GM13976 (cell line): ENCODE measurements around the gene FGF14.
A peak's percentile ranks its signal among the peaks of the same experiment; 100 is the strongest.

ENCODE experiments used
- DNase-seq: peaks from one replicate; pipeline ENCODE4 v3.0.0; 2012; ENCODE audit warnings: low spot score
- in situ Hi-C: fragments of 300-500 bp; cut with MboI; formaldehyde crosslinking; loops from one replicate; pipeline ENCODE4 v1.12.0; 2022; ENCODE audit warnings: low sequenced_read_pairs, mixed read lengths, inconsistent platforms; ENCODE audit not compliant: unreplicated experiment
- TF ChIP-seq, protein P1 (sequence below): IDR thresholded peaks from 2 replicates; pipeline ENCODE4 v1.5.1; 2012; ENCODE audit warnings: borderline replicate concordance, mild to moderate bottlenecking; ENCODE audit not compliant: insufficient read depth; ENCODE audit errors: extremely low read depth, missing control alignments, control extremely low read depth

The FGF14 gene

GRCh38 chr13:101959016-101959415 is 442.8 kb downstream of the FGF14 start:
- in situ Hi-C loops: no loop called here
- no peak for DNase-seq
- TF ChIP-seq, protein P1, sequence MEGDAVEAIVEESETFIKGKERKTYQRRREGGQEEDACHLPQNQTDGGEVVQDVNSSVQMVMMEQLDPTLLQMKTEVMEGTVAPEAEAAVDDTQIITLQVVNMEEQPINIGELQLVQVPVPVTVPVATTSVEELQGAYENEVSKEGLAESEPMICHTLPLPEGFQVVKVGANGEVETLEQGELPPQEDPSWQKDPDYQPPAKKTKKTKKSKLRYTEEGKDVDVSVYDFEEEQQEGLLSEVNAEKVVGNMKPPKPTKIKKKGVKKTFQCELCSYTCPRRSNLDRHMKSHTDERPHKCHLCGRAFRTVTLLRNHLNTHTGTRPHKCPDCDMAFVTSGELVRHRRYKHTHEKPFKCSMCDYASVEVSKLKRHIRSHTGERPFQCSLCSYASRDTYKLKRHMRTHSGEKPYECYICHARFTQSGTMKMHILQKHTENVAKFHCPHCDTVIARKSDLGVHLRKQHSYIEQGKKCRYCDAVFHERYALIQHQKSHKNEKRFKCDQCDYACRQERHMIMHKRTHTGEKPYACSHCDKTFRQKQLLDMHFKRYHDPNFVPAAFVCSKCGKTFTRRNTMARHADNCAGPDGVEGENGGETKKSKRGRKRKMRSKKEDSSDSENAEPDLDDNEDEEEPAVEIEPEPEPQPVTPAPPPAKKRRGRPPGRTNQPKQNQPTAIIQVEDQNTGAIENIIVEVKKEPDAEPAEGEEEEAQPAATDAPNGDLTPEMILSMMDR: no peak

- DNase-seq: no peak
- in situ Hi-C loops: no loop called here
- TF ChIP-seq, protein P1: no peak
These were observed 446.1 kb downstream of the FGF14 start for GRCh38 chr13:101955764-101956163.

GRCh38 chr13:101951114-101951513 is 450.7 kb downstream of the FGF14 start:
- TF ChIP-seq, protein P1: no peak
- in situ Hi-C loops: no loop called here
- no peak for DNase-seq

DNA sequence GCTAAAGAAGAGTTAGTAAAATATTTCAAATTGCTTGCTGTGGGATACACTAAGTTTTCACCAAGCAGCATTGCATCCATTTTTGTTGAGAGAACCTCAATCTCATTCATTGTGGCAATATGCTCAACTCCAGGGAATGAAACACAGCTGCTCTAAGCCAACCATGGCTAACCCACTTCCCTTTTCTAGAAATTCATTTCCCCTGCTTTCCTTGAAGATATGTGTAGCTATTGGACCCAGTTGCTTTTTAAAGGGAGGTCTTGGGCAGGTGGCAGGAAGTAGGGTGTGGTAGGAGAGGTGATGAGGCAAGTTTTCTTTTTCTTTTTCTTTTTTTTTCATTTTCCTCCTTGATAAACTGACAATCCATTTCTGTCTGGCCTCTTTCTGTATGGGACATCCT is 452.2 kb downstream of the FGF14 start:
- DNase-seq: no peak
- in situ Hi-C loops: no loop called here

DNA sequence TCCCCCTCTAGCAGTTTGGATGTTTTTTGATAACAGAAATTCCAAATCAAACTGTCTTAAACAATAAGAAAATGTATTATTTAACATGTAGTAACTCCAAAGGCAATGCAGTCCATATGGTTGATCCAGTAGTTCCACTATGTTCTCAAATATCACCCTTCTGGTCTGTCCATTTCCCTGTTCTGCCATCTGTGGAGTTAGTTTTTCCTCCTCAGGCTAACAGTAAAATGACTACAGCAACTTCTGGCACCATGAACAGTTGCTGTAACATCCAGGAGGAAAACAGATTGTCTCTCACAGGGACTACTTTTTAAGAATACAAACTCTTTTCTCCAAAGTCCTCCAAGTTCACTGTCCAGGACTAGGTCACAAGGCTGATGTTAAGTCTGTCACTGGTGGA is 455.4 kb downstream of the FGF14 start:
- in situ Hi-C loops: no loop called here
- DNase-seq: no peak
- TF ChIP-seq, protein P1: no peak

More for the DNA sequence above, 452.2 kb downstream of the FGF14 start:
- TF ChIP-seq, protein P1: no peak

- no peak for DNase-seq
- in situ Hi-C loops: no loop called here
- TF ChIP-seq, protein P1: peak; percentile 4
These were observed 456.4 kb downstream of the FGF14 start for GRCh38 chr13:101945435-101945834.

GRCh38 chr13:101944521-101944920 is 457.3 kb downstream of the FGF14 start:
- no peak for DNase-seq
- TF ChIP-seq, protein P1: no peak
- in situ Hi-C loops: no loop called here
